Lower leg skin (tissue), 3 donors: Measurements from ENCODE around the gene SCD5.

ENCODE experiments used
- CTCF ChIP-seq, 3 donors: fragments of 450-650 bp; IDR thresholded peaks; one replicate each; pipeline ENCODE4 v1.5.1; 2016; ENCODE audit warnings: antibody characterized with exemption in 3 of 3, mild to moderate bottlenecking in 3 of 3, moderate library complexity in 2 of 3
- POLR2A ChIP-seq, 2 donors: fragments of 450-650 bp; IDR thresholded peaks; one replicate each; pipeline ENCODE4 v1.6.1; 2016 to 2017; ENCODE audit warnings: antibody characterized with exemption in 2 of 2, mild to moderate bottlenecking in 1 of 2, moderate library complexity in 1 of 2

GRCh38 chr4:82803746-82804145 is 5.2 kb upstream of the SCD5 start:
- no peak for TF ChIP-seq CTCF (IDR thresholded peaks at IDR 0.05)
- TF ChIP-seq POLR2A (IDR thresholded peaks at IDR 0.05): no peak
